B cell (primary cell): ENCODE data around the gene RNF34.

Experiments
- CTCF ChIP-seq: fragments of 200-600 bp; IDR thresholded peaks from one replicate; pipeline ENCODE4 v1.8.0; 2022; ENCODE audit warnings: antibody characterized with exemption, mild to moderate bottlenecking
- EZH2 ChIP-seq: IDR thresholded peaks from 2 replicates; pipeline ENCODE4 v1.6.1; 2012; ENCODE audit warnings: borderline replicate concordance, low read depth, mild to moderate bottlenecking, moderate library complexity, low read length; ENCODE audit not compliant: insufficient read depth, poor library complexity, severe bottlenecking

- no peak for TF ChIP-seq CTCF
- TF ChIP-seq EZH2, result no peak
These were observed 47.9 kb upstream of the RNF34 start, which contains the start of gene ANAPC5 for GRCh38 chr12:121351820-121352681.
